Testis (tissue), 2 donors: ENCODE data around the gene TMED1.

Experiments used
- CTCF ChIP-seq, 3 experiments: fragments of 450-650 bp in 2 of 3; fragments of 200-600 bp in 1 of 3; sonication (generic) in 1 of 3; IDR thresholded peaks; one replicate each; pipeline ENCODE4 v1.5.1; 2016 to 2019; ENCODE audit warnings: antibody characterized with exemption in 3 of 3, mild to moderate bottlenecking in 2 of 3, moderate library complexity in 1 of 3
- POLR2A ChIP-seq: fragments of 450-650 bp; IDR thresholded peaks from one replicate; pipeline ENCODE4 v1.6.1; 2017; ENCODE audit warnings: antibody characterized with exemption, mild to moderate bottlenecking, moderate library complexity

GRCh38 chr19:10782795-10783194 is 53.2 kb downstream of the TMED1 start:
- TF ChIP-seq POLR2A (no peak), CTCF (IDR thresholded peaks at IDR 0.05) (no peak)
